Mucosa of stomach (tissue), 1 donor: ENCODE measurements around the gene RALGAPB.
A peak's percentile ranks its signal among the peaks of the same experiment; 100 is the strongest.

ENCODE experiments used
- H3K27me3 ChIP-seq: one replicate; pipeline ENCODE4 v1.7.0; 2013; ENCODE audit warnings: mild to moderate bottlenecking, low read length; ENCODE audit not compliant: control insufficient read depth, insufficient read depth
- H3K36me3 ChIP-seq: one replicate; pipeline ENCODE4 v1.7.0; 2013; ENCODE audit warnings: low read length; ENCODE audit not compliant: control insufficient read depth, insufficient read depth
- H3K4me1 ChIP-seq: one replicate; pipeline ENCODE4 v1.7.0; 2013; ENCODE audit warnings: mild to moderate bottlenecking, low read length; ENCODE audit not compliant: control insufficient read depth, insufficient read depth
- H3K4me3 ChIP-seq: one replicate; pipeline ENCODE4 v1.7.0; 2013; ENCODE audit warnings: low read length
- H3K9ac ChIP-seq: one replicate; pipeline ENCODE4 v1.7.0; 2013; ENCODE audit warnings: mild to moderate bottlenecking, low read length, moderate library complexity
- H3K9me3 ChIP-seq: one replicate; pipeline ENCODE4 v1.7.0; 2013; ENCODE audit warnings: mild to moderate bottlenecking, low read length, moderate library complexity; ENCODE audit not compliant: control insufficient read depth
- donor health status: Pancreatic carcinoma.

RALGAPB gene

DNA sequence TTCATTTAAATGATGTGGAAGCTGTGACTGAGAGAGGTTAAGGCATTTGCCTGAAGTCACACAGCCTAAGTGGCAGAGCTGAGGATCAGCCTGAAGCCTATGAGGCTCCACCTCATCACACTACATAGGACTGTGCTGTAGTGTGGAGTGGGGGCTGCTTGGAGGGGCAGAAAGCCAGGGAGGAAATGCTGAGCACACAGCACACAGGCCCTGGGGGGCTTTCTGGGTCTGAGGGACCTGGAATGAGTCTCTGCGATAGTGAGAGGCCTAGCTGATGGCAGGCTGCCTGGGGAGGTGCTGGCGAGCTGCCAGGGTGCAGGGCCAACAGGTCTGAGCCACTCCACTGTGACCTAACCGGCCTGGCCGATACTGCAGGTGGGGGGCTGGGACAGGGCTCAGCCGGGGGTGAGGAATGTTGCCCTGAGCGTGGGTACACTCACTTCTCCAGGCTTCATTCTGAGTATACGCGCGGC lies 126.8 kb downstream of the RALGAPB start:
- no peaks in the 10 kb centered on the region for H3K36me3 ChIP-seq
- H3K4me3 ChIP-seq = no peak overlapping the region
- no peaks in the 10 kb centered on the region for H3K9me3 ChIP-seq
- H3K27me3 ChIP-seq = peaks cover 21% of the 10 kb centered on the region
- H3K4me1 ChIP-seq = peaks cover 9% of the 10 kb centered on the region
- H3K9ac ChIP-seq = no peak overlapping the region

DNA sequence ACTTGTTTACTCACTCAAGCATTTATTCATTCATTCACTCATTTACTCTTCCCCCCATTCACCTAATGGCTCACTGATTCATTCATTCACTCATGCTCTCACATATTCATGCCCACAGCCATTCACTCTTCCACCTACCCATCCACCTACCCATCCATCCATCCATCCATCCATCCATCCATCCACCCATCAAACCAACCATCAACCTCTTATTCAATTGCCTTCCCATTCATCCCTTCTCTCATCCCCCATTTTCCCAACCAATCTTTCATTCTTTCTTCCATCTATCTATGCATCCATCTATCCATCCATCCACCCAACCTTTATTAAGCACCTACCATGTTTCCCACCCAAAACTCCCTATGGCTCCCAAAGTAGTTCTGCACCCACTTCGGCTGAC lies 127.4 kb downstream of the RALGAPB start:
- Histone ChIP-seq H3K9me3 (no peaks in the 10 kb centered on the region), H3K27me3 (peaks cover 21% of the 10 kb centered on the region), H3K4me1 (peaks cover 9% of the 10 kb centered on the region), H3K4me3 (no peak overlapping the region), H3K36me3 (no peaks in the 10 kb centered on the region), H3K9ac (no peak overlapping the region)

DNA sequence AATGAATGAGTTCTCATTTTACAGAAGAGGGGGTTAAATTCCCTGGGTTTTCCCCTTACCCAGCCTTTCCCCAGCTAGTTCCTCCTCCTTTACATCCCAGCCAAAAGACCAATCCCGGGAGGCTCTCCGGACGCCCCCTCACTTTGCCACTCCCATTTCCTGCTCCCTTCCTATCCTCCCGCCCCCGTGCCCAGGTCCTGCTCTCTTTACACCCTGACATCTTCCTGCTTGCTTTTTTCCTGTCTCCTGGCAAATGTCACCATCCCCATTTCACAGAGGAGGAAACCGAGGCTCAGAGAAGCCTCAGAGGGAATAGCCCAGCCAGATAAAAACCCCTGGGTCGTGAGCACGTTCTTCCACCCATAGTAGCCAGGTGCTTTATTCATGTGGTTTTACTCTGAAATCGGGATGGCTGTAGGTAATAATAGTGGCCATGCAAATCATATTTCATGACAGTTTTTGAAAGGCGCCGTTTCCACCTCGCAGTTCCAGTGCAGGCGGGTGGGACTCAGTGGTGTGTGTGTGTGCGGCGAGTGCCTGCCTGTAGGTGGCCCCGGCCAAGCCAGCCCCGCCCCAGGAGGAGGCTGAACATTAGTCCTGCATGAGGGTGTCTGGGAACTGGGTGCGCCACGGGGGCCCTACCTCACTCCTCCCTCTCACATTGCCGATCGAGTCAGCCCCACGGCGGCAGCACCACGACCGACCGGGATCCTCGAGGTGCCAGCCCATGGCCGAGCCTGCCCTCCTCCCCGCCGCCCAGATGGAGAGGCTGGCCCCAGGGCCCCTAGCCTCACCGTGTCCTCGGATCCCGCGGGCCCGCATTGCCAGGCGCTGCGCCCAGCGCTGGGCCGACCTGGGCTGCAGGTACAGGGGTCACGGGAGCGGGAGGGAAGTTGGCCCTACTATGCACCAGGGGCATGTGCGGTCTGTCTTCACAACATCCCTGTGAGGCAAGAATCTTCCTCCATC lies 128.9 kb downstream of the RALGAPB start, which contains the start of gene ARHGAP40:
Gene ARHGAP40, plus strand, starts transcription at position 594 of the 969 bp plus-strand sequence.
- Histone ChIP-seq H3K9me3 (no peaks in the 10 kb centered on the region), H3K9ac (peak within 1 kb of the TSS; percentile 43), H3K4me3 (no peak within 1 kb of the TSS), H3K27me3 (peaks cover 21% of the 10 kb centered on the region), H3K36me3 (no peaks in the 10 kb centered on the region), H3K4me1 (peaks cover 9% of the 10 kb centered on the region)

DNA sequence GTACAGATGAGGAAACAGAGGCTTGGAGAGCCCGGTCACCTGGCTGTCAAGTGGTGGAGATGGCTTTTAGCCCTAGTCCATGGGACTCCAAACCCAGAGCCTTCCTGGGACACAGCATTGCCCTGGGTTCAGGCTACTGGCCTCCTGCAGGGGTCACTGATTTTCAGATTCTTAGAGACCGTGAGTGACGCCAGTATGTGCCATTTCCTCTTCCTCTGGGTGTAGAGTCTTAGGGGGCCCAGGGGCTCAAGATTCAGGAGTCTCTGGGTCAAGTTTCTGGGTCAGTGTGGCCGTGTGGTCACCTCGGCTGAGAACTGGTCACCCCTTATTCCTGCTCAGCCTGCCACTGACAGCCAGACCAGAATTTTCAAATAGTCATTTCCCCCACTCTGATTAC lies 129.5 kb downstream of the RALGAPB start:
- H3K9me3 ChIP-seq = no peaks in the 10 kb centered on the region
- H3K27me3 ChIP-seq = peaks cover 21% of the 10 kb centered on the region
- H3K4me3 ChIP-seq = no peak overlapping the region
- H3K9ac ChIP-seq = peak overlapping the region; percentile 43
- H3K36me3 ChIP-seq = no peaks in the 10 kb centered on the region
- H3K4me1 ChIP-seq = peaks cover 9% of the 10 kb centered on the region

DNA sequence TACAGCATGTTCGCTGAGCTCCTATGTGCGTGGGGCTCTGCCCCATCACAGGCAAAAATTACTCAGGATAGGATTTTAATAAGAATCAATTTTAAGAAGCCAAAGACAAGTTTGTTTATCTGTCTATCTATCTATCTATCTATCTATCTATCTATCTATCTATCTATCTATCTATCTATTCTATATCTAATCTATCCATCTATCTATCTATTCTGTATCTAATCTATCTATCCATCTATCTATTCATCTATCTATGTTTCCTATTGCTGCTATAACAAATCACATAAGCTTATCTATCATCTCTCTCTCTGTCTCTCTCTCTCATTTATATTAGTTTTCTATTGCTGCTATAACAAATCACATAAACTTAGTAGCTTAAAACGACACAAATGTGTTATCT lies 130.6 kb downstream of the RALGAPB start:
- no peaks in the 10 kb centered on the region for H3K36me3 ChIP-seq
- H3K9me3 ChIP-seq = no peaks in the 10 kb centered on the region
- H3K9ac ChIP-seq = no peak overlapping the region
- no peak overlapping the region for H3K4me3 ChIP-seq
- H3K4me1 ChIP-seq = peaks cover 9% of the 10 kb centered on the region
- H3K27me3 ChIP-seq = peaks cover 21% of the 10 kb centered on the region

DNA sequence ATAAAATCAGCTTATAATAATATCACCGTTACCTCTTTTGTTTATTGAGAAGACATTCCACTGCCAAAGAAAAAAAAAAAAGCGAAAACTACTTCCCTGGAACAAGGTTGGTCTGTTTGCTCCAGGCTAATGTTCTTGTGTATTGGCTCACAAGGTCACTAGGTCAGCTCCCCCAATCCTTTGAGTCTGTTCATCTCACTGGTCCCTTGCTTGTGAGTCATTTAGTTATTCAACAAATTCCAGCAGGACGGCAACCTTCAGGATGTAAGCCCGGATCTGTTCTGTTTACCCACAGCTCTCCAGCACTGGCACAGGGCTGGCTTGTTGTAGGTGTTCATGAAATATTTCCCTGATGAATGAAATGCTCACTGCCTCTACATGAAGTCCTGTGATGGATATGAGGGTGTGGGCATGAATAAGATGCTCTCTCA lies 132.2 kb downstream of the RALGAPB start:
- H3K36me3 ChIP-seq = no peaks in the 10 kb centered on the region
- H3K9ac ChIP-seq = no peak overlapping the region
- no peaks in the 10 kb centered on the region for H3K9me3 ChIP-seq
- no peak overlapping the region for H3K4me3 ChIP-seq
- peaks cover 21% of the 10 kb centered on the region for H3K27me3 ChIP-seq
- H3K4me1 ChIP-seq = peaks cover 9% of the 10 kb centered on the region

DNA sequence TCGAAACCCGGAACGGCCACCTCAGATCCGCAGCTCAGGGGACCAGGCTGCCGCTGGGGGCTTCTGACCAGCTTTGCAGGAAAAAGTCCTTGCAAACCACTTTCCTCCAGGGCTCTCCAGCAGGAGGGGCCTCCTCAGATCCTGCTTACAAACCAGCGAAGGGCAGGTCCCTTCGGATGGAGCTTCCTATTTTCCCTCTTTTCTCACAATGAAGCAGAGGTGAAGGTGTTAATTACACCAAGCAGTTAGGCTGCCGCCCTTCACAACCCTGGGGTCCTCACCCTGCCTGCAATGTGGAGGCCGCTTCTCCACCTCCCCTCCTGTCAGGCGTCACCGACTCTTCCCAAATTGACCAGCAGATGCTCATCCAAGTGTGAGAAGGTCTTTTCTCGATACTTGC lies 134.7 kb downstream of the RALGAPB start:
- no peaks in the 10 kb centered on the region for H3K4me1 ChIP-seq
- H3K9ac ChIP-seq = no peak overlapping the region
- no peaks in the 10 kb centered on the region for H3K36me3 ChIP-seq
- H3K27me3 ChIP-seq = peaks cover 4% of the 10 kb centered on the region
- no peak overlapping the region for H3K4me3 ChIP-seq
- H3K9me3 ChIP-seq = no peaks in the 10 kb centered on the region

DNA sequence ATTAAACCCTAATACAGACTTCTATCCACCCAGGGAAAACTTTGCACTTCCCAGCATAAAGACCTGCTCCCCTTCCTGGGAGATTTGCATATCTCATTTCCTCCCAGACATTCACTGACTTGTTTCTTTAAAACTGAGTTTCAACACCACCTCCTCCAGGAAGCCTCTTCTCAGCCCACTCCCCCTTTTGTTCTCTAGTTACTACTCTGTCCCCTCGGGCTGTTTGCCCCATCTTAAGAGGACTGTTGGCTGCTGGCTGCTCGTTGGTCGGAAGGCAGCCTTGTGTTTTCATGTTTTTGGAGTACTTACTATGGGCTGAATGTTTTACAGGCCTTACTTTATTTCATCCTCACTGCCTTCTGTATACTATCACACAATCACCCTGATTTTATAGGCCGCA lies 135.5 kb downstream of the RALGAPB start:
- H3K4me3 ChIP-seq = no peak overlapping the region
- H3K9ac ChIP-seq = no peak overlapping the region
- no peaks in the 10 kb centered on the region for H3K9me3 ChIP-seq
- H3K27me3 ChIP-seq = no peaks in the 10 kb centered on the region
- no peaks in the 10 kb centered on the region for H3K4me1 ChIP-seq
- no peaks in the 10 kb centered on the region for H3K36me3 ChIP-seq

DNA sequence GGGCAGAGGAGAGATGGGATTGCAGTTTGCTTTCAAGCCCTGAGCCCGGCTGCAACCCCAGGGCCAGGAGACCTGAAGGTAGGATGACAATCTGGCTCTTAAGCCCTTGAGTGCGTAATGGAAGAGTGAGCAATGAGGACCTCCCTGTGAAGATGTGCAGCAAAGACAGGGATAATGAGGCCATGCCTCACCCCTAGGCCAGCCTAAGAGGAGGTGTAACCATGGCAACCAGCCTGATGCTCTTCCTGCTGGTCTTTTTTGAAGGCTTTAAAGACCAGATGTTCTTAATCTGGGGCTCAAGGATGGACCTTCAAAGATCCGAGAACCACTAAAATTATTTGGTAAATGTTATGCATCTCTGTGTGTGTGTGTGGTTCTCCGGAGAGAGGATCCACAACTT lies 137.2 kb downstream of the RALGAPB start:
- no peaks in the 10 kb centered on the region for H3K4me1 ChIP-seq
- no peaks in the 10 kb centered on the region for H3K36me3 ChIP-seq
- no peaks in the 10 kb centered on the region for H3K9me3 ChIP-seq
- H3K27me3 ChIP-seq = no peaks in the 10 kb centered on the region
- H3K4me3 ChIP-seq = no peak overlapping the region
- no peak overlapping the region for H3K9ac ChIP-seq

DNA sequence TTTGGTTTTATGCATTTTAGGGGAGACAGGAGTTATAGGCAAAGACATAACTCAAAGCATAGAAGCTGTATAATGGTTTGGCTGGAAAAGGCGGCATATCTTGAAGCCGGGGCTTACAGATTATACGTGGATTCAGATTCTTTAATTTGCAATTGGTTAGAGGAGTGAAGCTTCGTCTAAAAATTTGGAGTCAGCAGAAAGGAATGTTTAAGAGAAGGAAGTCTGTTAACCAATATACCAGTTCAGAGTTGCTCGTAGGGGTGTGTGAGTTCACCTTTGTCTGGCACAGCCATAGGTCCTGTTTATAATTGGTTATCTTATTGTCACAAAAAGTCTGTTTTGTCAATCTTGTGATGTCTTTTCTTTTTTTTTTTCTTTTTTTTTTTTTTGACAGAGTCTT lies 137.9 kb downstream of the RALGAPB start:
- H3K9ac ChIP-seq = no peak overlapping the region
- H3K27me3 ChIP-seq = no peaks in the 10 kb centered on the region
- H3K4me1 ChIP-seq = no peaks in the 10 kb centered on the region
- no peak overlapping the region for H3K4me3 ChIP-seq
- no peaks in the 10 kb centered on the region for H3K36me3 ChIP-seq
- H3K9me3 ChIP-seq = no peaks in the 10 kb centered on the region

DNA sequence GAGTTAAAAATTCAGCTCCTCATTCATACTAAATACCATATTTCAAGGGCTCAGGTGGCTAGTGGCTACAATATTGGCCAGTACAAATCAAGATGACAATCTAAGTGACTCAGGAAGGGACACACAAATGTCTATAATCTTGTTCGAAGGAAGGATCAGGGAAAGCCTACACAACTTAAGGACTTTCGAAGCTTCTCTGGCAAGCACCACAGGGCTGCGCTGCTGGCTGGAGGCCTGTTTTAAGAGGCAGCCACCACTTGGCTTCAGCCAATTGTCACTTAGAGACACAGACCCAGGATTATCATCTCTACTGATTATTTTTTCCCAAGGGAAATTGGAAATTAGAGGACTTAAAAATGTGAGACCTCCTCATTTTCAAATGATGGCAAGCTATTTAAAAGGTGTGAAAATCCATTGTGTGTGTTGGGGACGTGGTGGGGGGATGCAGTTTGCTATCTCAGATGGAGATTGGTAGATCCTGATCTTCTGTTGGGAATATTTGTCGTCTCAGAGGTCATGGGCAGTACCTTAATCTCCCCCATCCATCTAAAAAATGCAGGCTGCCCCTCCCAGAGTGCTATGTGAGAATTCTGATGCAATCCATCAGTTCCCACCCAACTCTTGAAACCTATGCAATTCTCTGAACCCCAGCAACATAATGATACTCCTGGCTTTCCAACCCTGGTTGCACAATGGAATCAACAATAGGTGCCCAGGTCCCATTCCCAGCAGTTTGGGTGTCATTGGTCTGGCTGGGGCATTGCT lies 140.3 kb downstream of the RALGAPB start:
- H3K27me3 ChIP-seq = no peaks in the 10 kb centered on the region
- H3K9me3 ChIP-seq = no peaks in the 10 kb centered on the region

DNA sequence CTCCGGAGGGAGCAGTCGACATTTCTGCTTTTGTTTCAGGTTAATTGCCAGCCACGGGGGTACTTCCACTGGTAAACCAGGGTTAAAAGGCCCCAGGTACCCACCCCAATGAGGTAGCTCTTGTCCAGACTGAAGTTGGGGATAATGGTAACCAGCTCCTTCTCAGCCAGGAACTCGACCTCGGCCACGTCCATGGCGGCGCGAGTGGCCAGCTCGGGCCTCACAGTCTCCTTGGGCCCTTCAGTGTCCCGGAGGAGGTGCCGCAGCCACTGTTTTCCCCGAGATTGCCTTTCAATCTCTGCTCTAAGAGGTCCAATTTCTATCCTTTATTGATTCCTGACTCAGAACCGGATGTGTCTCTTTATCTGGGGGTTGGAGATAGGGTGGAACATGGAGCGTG lies 142.6 kb downstream of the RALGAPB start:
- Histone ChIP-seq H3K9ac (no peak overlapping the region), H3K9me3 (no peaks in the 10 kb centered on the region), H3K27me3 (no peaks in the 10 kb centered on the region), H3K4me1 (no peaks in the 10 kb centered on the region), H3K4me3 (no peak overlapping the region), H3K36me3 (no peaks in the 10 kb centered on the region)

More for the DNA sequence above, 140.3 kb downstream of the RALGAPB start:
- Histone ChIP-seq H3K4me3 (no peak overlapping the region), H3K4me1 (no peaks in the 10 kb centered on the region), H3K36me3 (no peaks in the 10 kb centered on the region), H3K9ac (no peak overlapping the region)
